KMS-11 (cell line): ENCODE data around the gene KLF11.
"Not testable (repeated sequence)": the region's sequence is repeated elsewhere in the genome, so short reads cannot be mapped to it uniquely, and the experiment has no call there.

Source experiments
- H2AFZ ChIP-seq: fragments of 200-600 bp; sonication (generic); 2 replicates; pipeline ENCODE4 v1.6.1; 2016; ENCODE audit warnings: antibody characterized with exemption, mixed run types, low read depth
- H3K27ac ChIP-seq: fragments of 200-600 bp; sonication (generic); 2 replicates; pipeline ENCODE4 v1.6.1; 2016; ENCODE audit warnings: mild to moderate bottlenecking, mixed run types
- H3K27me3 ChIP-seq: fragments of 200-600 bp; sonication (generic); 2 replicates; pipeline ENCODE4 v1.6.1; 2017; ENCODE audit warnings: mild to moderate bottlenecking, low read depth, mixed run types, moderate library complexity; ENCODE audit not compliant: insufficient read depth
- H3K36me3 ChIP-seq: fragments of 200-600 bp; sonication (generic); 2 replicates; pipeline ENCODE4 v1.6.1; 2017; ENCODE audit warnings: mild to moderate bottlenecking, mixed run types; ENCODE audit not compliant: insufficient read depth
- H3K4me1 ChIP-seq: fragments of 200-600 bp; sonication (generic); 2 replicates; pipeline ENCODE4 v1.6.1; 2016; ENCODE audit warnings: mild to moderate bottlenecking, low read depth, mixed run types; ENCODE audit not compliant: poor library complexity, severe bottlenecking
- H3K4me2 ChIP-seq: fragments of 200-600 bp; sonication (generic); 2 replicates; pipeline ENCODE4 v1.7.0; 2016; ENCODE audit warnings: mild to moderate bottlenecking, mixed run types
- H3K4me3 ChIP-seq: fragments of 200-600 bp; sonication (generic); IDR thresholded peaks from 2 replicates; pipeline ENCODE4 v1.6.1; 2017; ENCODE audit warnings: low read depth, low read length, mixed read lengths; ENCODE audit not compliant: insufficient read depth
- H3K79me2 ChIP-seq: fragments of 200-600 bp; sonication (generic); 2 replicates; pipeline ENCODE4 v1.6.1; 2016; ENCODE audit warnings: low read depth, mixed run types; ENCODE audit not compliant: insufficient read depth
- H3K9ac ChIP-seq: fragments of 200-600 bp; sonication (generic); 2 replicates; pipeline ENCODE4 v1.6.1; 2016; ENCODE audit warnings: mild to moderate bottlenecking, mixed run types
- H4K20me1 ChIP-seq: fragments of 200-600 bp; sonication (generic); 2 replicates; pipeline ENCODE4 v1.6.1; 2016; ENCODE audit warnings: mild to moderate bottlenecking, mixed run types; ENCODE audit not compliant: insufficient read depth
- CTCF ChIP-seq: fragments of 200-600 bp; sonication (generic); conservative IDR thresholded peaks from 2 replicates; pipeline ENCODE4 v1.6.1; 2017; ENCODE audit warnings: low read depth, mild to moderate bottlenecking, antibody characterized with exemption, low read length, moderate library complexity, mixed read lengths

Gene KLF11

GRCh38 chr2:10028407-10028987, 14.9 kb upstream of the KLF11 start:
- Histone ChIP-seq H3K4me3 (no peak overlapping the region), H3K79me2 (no peaks in the 10 kb centered on the region), H3K4me2 (no peak overlapping the region), H3K4me1 (no peaks in the 10 kb centered on the region), H3K27me3 (no peaks in the 10 kb centered on the region), H2AFZ (no peak overlapping the region), H3K27ac (no peak overlapping the region), H3K9ac (no peak overlapping the region), H4K20me1 (no peaks in the 10 kb centered on the region), H3K36me3 (no peaks in the 10 kb centered on the region)
- TF ChIP-seq CTCF: no peak

- Histone ChIP-seq H3K4me3 (no peak overlapping the region), H4K20me1 (no peaks in the 10 kb centered on the region), H3K4me1 (no peaks in the 10 kb centered on the region), H3K27ac (no peak overlapping the region), H3K27me3 (no peaks in the 10 kb centered on the region), H3K9ac (no peak overlapping the region), H3K36me3 (no peaks in the 10 kb centered on the region), H3K79me2 (no peaks in the 10 kb centered on the region), H2AFZ (no peak overlapping the region), H3K4me2 (no peak overlapping the region)
- TF ChIP-seq CTCF: no peak
Observed at GRCh38 chr2:10028988-10029874, 14.1 kb upstream of the KLF11 start.

GRCh38 chr2:10029875-10030223, 13.5 kb upstream of the KLF11 start:
- Histone ChIP-seq H3K4me1 (no peaks in the 10 kb centered on the region), H3K4me3 (no peak overlapping the region), H2AFZ (no peak overlapping the region), H4K20me1 (no peaks in the 10 kb centered on the region), H3K27me3 (no peaks in the 10 kb centered on the region), H3K4me2 (no peak overlapping the region), H3K36me3 (no peaks in the 10 kb centered on the region), H3K9ac (no peak overlapping the region), H3K27ac (no peak overlapping the region), H3K79me2 (no peaks in the 10 kb centered on the region)
- no peak for TF ChIP-seq CTCF

GRCh38 chr2:10030311-10030736, 13.0 kb upstream of the KLF11 start:
- Histone ChIP-seq H3K4me3 (no peak overlapping the region), H3K9ac (no peak overlapping the region), H4K20me1 (no peaks in the 10 kb centered on the region), H3K36me3 (no peaks in the 10 kb centered on the region), H3K79me2 (no peaks in the 10 kb centered on the region), H3K27ac (no peak overlapping the region), H2AFZ (no peak overlapping the region), H3K4me1 (peaks cover 2% of the 10 kb centered on the region), H3K27me3 (no peaks in the 10 kb centered on the region), H3K4me2 (no peak overlapping the region)
- TF ChIP-seq CTCF: no peak

- H4K20me1 ChIP-seq, H3K4me1 ChIP-seq, H3K4me2 ChIP-seq, H3K27ac ChIP-seq, H3K27me3 ChIP-seq, H2AFZ ChIP-seq, H3K4me3 ChIP-seq, H3K9ac ChIP-seq, H3K79me2 ChIP-seq, H3K36me3 ChIP-seq: not testable (repeated sequence)
Observed at GRCh38 chr2:10030798-10031197, 12.6 kb upstream of the KLF11 start.
